ENCODE data around the gene RPGR.

The RPGR gene

GRCh38 chrX:38327007-38327774, at the start of gene RPGR:
RPGR (minus strand) TSS chrX:38327509; CDS start chrX:38327367, 142 bp downstream.
- peak within 1 kb of the TSS; percentile 78 for H3K4me3 ChIP-seq (ENCODE audit: insufficient read length, low read depth)
- no peaks in the 10 kb centered on the region for H3K4me1 ChIP-seq (ENCODE audit: insufficient read depth, insufficient read length)
- TF ChIP-seq SUZ12 (IDR thresholded peaks at IDR 0.05; ENCODE audit: extremely low read depth, insufficient read depth, insufficient read length) (no peak), YY1 (IDR thresholded peaks at IDR 0.05; ENCODE audit: insufficient read depth, insufficient read length) (no peak), ZNF274 (IDR thresholded peaks at IDR 0.05; ENCODE audit: low read depth, low read length) (no peak)
- H3K36me3 ChIP-seq (ENCODE audit: insufficient read depth, insufficient read length, low read length), result no peaks in the 10 kb centered on the region
- H3K27me3 ChIP-seq (ENCODE audit: insufficient read depth, insufficient read length), result peaks cover 5% of the 10 kb centered on the region
- peak; percentile 84 for DNase-seq (ENCODE audit: low read depth, low spot score)
- no peaks in the 10 kb centered on the region for H3K9me3 ChIP-seq (ENCODE audit: insufficient read depth, low read length)
- H3K9ac ChIP-seq (ENCODE audit: insufficient read length, low read depth), result peak within 1 kb of the TSS; percentile 87

DNA sequence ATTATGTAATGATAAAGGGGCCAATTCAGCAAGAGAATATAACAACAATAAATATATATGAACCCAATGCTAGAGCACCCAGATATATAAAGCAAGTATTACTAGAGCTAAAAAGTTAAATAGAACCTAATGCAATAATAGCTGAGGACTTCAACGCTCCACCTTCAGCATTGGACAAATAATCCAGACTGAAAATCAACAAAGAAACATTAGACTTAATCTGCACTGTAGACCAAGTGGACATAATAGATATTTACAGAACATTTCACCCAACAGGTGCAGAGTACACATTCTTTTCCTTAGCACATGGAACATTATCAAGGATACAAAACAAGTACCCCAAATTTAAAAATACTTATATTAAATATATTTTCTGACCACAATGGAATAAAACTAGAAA, 49.4 kb upstream of the RPGR start:
- TF ChIP-seq ZNF274 (IDR thresholded peaks at IDR 0.05; ENCODE audit: low read depth, low read length) (no peak), SUZ12 (IDR thresholded peaks at IDR 0.05; ENCODE audit: extremely low read depth, insufficient read depth, insufficient read length) (no peak), YY1 (IDR thresholded peaks at IDR 0.05; ENCODE audit: insufficient read depth, insufficient read length) (no peak)
- no peak overlapping the region for H3K9ac ChIP-seq (ENCODE audit: insufficient read length, low read depth)
- no peaks in the 10 kb centered on the region for H3K9me3 ChIP-seq (ENCODE audit: insufficient read depth, low read length)
- no peaks in the 10 kb centered on the region for H3K4me1 ChIP-seq (ENCODE audit: insufficient read depth, insufficient read length)
- H3K4me3 ChIP-seq (ENCODE audit: insufficient read length, low read depth), result no peak overlapping the region
- no peak for DNase-seq (ENCODE audit: low read depth, low spot score)
- H3K27me3 ChIP-seq (ENCODE audit: insufficient read depth, insufficient read length), result no peaks in the 10 kb centered on the region
- no peaks in the 10 kb centered on the region for H3K36me3 ChIP-seq (ENCODE audit: insufficient read depth, insufficient read length, low read length)

DNA sequence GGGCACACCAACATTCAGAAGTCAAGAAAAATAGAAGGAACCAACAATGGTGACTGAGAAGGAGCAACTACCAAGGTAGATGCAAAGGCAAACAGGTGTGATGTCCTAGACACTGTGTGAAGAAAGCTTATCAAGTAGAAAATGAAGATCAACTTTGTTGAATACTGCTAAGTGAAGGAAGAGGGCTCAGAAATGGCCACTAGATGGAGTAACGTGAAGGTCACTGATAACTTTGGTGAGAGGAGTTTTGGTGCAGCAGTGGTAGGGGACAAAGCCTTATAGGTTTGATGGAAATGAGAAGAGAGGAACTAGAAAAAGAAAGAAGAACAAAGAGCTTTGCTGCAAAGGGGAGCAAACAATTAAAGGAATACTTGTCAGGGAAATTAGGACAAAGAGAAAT, 48.6 kb upstream of the RPGR start:
- Histone ChIP-seq H3K36me3 (ENCODE audit: insufficient read depth, insufficient read length, low read length) (no peaks in the 10 kb centered on the region), H3K9ac (ENCODE audit: insufficient read length, low read depth) (no peak overlapping the region), H3K4me1 (ENCODE audit: insufficient read depth, insufficient read length) (no peaks in the 10 kb centered on the region), H3K9me3 (ENCODE audit: insufficient read depth, low read length) (no peaks in the 10 kb centered on the region), H3K27me3 (ENCODE audit: insufficient read depth, insufficient read length) (no peaks in the 10 kb centered on the region), H3K4me3 (ENCODE audit: insufficient read length, low read depth) (no peak overlapping the region)
- TF ChIP-seq YY1 (IDR thresholded peaks at IDR 0.05; ENCODE audit: insufficient read depth, insufficient read length), result no peak
- no peak for TF ChIP-seq ZNF274 (IDR thresholded peaks at IDR 0.05; ENCODE audit: low read depth, low read length)
- DNase-seq (ENCODE audit: low read depth, low spot score), result peak; percentile 16

- no peak overlapping the region for H3K4me3 ChIP-seq (ENCODE audit: insufficient read length, low read depth)
- no peaks in the 10 kb centered on the region for H3K9me3 ChIP-seq (ENCODE audit: insufficient read depth, low read length)
- H3K4me1 ChIP-seq (ENCODE audit: insufficient read depth, insufficient read length), result no peaks in the 10 kb centered on the region
- DNase-seq (ENCODE audit: low read depth, low spot score), result no peak
- H3K36me3 ChIP-seq (ENCODE audit: insufficient read depth, insufficient read length, low read length), result no peaks in the 10 kb centered on the region
- H3K27me3 ChIP-seq (ENCODE audit: insufficient read depth, insufficient read length), result no peaks in the 10 kb centered on the region
- TF ChIP-seq SUZ12 (IDR thresholded peaks at IDR 0.05; ENCODE audit: extremely low read depth, insufficient read depth, insufficient read length), result no peak
- no peak for TF ChIP-seq YY1 (IDR thresholded peaks at IDR 0.05; ENCODE audit: insufficient read depth, insufficient read length)
- TF ChIP-seq ZNF274 (IDR thresholded peaks at IDR 0.05; ENCODE audit: low read depth, low read length), result no peak
- H3K9ac ChIP-seq (ENCODE audit: insufficient read length, low read depth), result no peak overlapping the region
Observed at GRCh38 chrX:38374431-38374830, 47.1 kb upstream of the RPGR start.

- no peak for DNase-seq (ENCODE audit: low read depth, low spot score)
- H3K4me1 ChIP-seq (ENCODE audit: insufficient read depth, insufficient read length), result no peaks in the 10 kb centered on the region
- H3K36me3 ChIP-seq (ENCODE audit: insufficient read depth, insufficient read length, low read length), result no peaks in the 10 kb centered on the region
- no peak overlapping the region for H3K9ac ChIP-seq (ENCODE audit: insufficient read length, low read depth)
- TF ChIP-seq YY1 (IDR thresholded peaks at IDR 0.05; ENCODE audit: insufficient read depth, insufficient read length) (no peak), ZNF274 (IDR thresholded peaks at IDR 0.05; ENCODE audit: low read depth, low read length) (no peak), SUZ12 (IDR thresholded peaks at IDR 0.05; ENCODE audit: extremely low read depth, insufficient read depth, insufficient read length) (no peak)
- H3K9me3 ChIP-seq (ENCODE audit: insufficient read depth, low read length), result no peaks in the 10 kb centered on the region
- H3K4me3 ChIP-seq (ENCODE audit: insufficient read length, low read depth), result no peak overlapping the region
- no peaks in the 10 kb centered on the region for H3K27me3 ChIP-seq (ENCODE audit: insufficient read depth, insufficient read length)
Observed at GRCh38 chrX:38371641-38372040, 44.3 kb upstream of the RPGR start.

- Histone ChIP-seq H3K27me3 (ENCODE audit: insufficient read depth, insufficient read length) (no peaks in the 10 kb centered on the region), H3K9ac (ENCODE audit: insufficient read length, low read depth) (no peak overlapping the region), H3K36me3 (ENCODE audit: insufficient read depth, insufficient read length, low read length) (no peaks in the 10 kb centered on the region), H3K9me3 (ENCODE audit: insufficient read depth, low read length) (no peaks in the 10 kb centered on the region), H3K4me1 (ENCODE audit: insufficient read depth, insufficient read length) (no peaks in the 10 kb centered on the region), H3K4me3 (ENCODE audit: insufficient read length, low read depth) (no peak overlapping the region)
- TF ChIP-seq YY1 (IDR thresholded peaks at IDR 0.05; ENCODE audit: insufficient read depth, insufficient read length), result no peak
- no peak for TF ChIP-seq SUZ12 (IDR thresholded peaks at IDR 0.05; ENCODE audit: extremely low read depth, insufficient read depth, insufficient read length)
- no peak for TF ChIP-seq ZNF274 (IDR thresholded peaks at IDR 0.05; ENCODE audit: low read depth, low read length)
- no peak for DNase-seq (ENCODE audit: low read depth, low spot score)
Observed at GRCh38 chrX:38368774-38369173, 41.5 kb upstream of the RPGR start.

DNA sequence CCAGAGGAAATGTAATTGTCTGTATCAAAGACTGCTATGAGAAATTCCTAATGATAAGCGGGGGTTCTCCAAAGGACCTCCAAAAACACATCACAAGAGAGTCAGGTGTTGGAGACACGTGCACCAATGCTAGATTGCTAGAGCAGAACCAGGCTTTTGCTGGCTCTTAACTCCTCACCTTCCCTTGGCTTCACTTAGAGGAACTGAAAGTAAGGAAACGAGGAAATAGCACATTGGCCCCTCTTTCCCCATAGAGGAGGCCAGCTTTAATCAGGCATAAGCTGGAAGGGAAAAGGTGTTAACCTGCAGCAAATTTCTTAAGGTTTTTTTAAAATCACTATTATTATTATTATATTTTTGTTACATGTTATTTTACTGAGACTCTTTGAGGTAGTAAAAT, 38.6 kb upstream of the RPGR start:
- no peaks in the 10 kb centered on the region for H3K36me3 ChIP-seq (ENCODE audit: insufficient read depth, insufficient read length, low read length)
- H3K9ac ChIP-seq (ENCODE audit: insufficient read length, low read depth), result no peak overlapping the region
- no peaks in the 10 kb centered on the region for H3K4me1 ChIP-seq (ENCODE audit: insufficient read depth, insufficient read length)
- H3K9me3 ChIP-seq (ENCODE audit: insufficient read depth, low read length), result no peaks in the 10 kb centered on the region
- TF ChIP-seq YY1 (IDR thresholded peaks at IDR 0.05; ENCODE audit: insufficient read depth, insufficient read length), result no peak
- no peak overlapping the region for H3K4me3 ChIP-seq (ENCODE audit: insufficient read length, low read depth)
- H3K27me3 ChIP-seq (ENCODE audit: insufficient read depth, insufficient read length), result no peaks in the 10 kb centered on the region
- no peak for DNase-seq (ENCODE audit: low read depth, low spot score)
